Neural cell (in vitro differentiated cells): ENCODE results near the gene RPS6KA5. TPM values are rescaled to one million over a fixed set of nuclear protein-coding genes. Genes with fewer than 3 reads are reported as not detected.
"Not testable (repeated sequence)": the region's sequence is repeated elsewhere in the genome, so short reads cannot be mapped to it uniquely, and the experiment has no call there.

Experiments used
- H2AFZ ChIP-seq: fragments of 200-600, 300-800 bp; sonication (generic), shearing (Covaris generic); 2 replicates; pipeline ENCODE4 v1.6.0; 2014; ENCODE audit warnings: low read depth, mild to moderate bottlenecking, antibody characterized with exemption, low read length, moderate library complexity
- H3F3A ChIP-seq: fragments of 200-600 bp; shearing (Covaris generic); 2 replicates; pipeline ENCODE4 v1.6.1; 2016; ENCODE audit warnings: mild to moderate bottlenecking, moderate library complexity, mixed read lengths, antibody characterized with exemption, low read length; ENCODE audit not compliant: insufficient read depth, poor library complexity, severe bottlenecking
- H3K27ac ChIP-seq: fragments of 200-600, 300-800 bp; sonication (generic), shearing (Covaris generic); 2 replicates; pipeline ENCODE4 v1.5.1; 2014; ENCODE audit warnings: mild to moderate bottlenecking, low read length, moderate library complexity
- H3K27me3 ChIP-seq: fragments of 300-800, 200-600 bp; sonication (generic), shearing (Covaris generic); 2 replicates; pipeline ENCODE4 v1.6.0; 2014; ENCODE audit warnings: mild to moderate bottlenecking, low read depth, low read length, moderate library complexity; ENCODE audit not compliant: insufficient read depth
- H3K36me3 ChIP-seq: fragments of 300-800, 200-600 bp; sonication (generic), shearing (Covaris generic); 2 replicates; pipeline ENCODE4 v1.5.1; 2014; ENCODE audit warnings: mild to moderate bottlenecking, antibody characterized with exemption, low read length, moderate library complexity; ENCODE audit not compliant: insufficient read depth
- H3K4me2 ChIP-seq: fragments of 300-800, 200-600 bp; sonication (generic), shearing (Covaris generic); 2 replicates; pipeline ENCODE4 v1.6.0; 2014; ENCODE audit warnings: mild to moderate bottlenecking, low read length
- H3K4me3 ChIP-seq: fragments of 300-800, 200-600 bp; sonication (generic), shearing (Covaris generic); 2 replicates; pipeline ENCODE4 v1.5.1; 2014; ENCODE audit warnings: mild to moderate bottlenecking, low read length, moderate library complexity
- H3K79me2 ChIP-seq: fragments of 200-600 bp; shearing (Covaris generic); replicated peaks from 2 replicates; pipeline ENCODE4 v1.6.0; 2014; ENCODE audit warnings: mild to moderate bottlenecking, low read length, moderate library complexity; ENCODE audit not compliant: insufficient read depth
- H3K9ac ChIP-seq: fragments of 300-800, 200-600 bp; sonication (generic), shearing (Covaris generic); 2 replicates; pipeline ENCODE4 v1.6.1; 2016; ENCODE audit warnings: mild to moderate bottlenecking, low read length, mixed read lengths
- H3K9me2 ChIP-seq: fragments of 200-600 bp; shearing (Covaris generic); 2 replicates; pipeline ENCODE4 v1.6.1; 2016; ENCODE audit warnings: mild to moderate bottlenecking, low read length, mixed read lengths; ENCODE audit not compliant: insufficient read depth
- H3K9me3 ChIP-seq: fragments of 200-600, 300-800 bp; sonication (generic), shearing (Covaris generic); 2 replicates; pipeline ENCODE4 v1.6.1; 2016; ENCODE audit warnings: mild to moderate bottlenecking, mixed run types, low read length, moderate library complexity, mixed read lengths
- H4K20me1 ChIP-seq: fragments of 200-600 bp; shearing (Covaris generic); 2 replicates; pipeline ENCODE4 v1.6.1; 2016; ENCODE audit warnings: mild to moderate bottlenecking, mixed run types; ENCODE audit not compliant: insufficient read depth
- EP300 ChIP-seq: fragments of 450-650 bp; conservative IDR thresholded peaks from 2 replicates; pipeline ENCODE4 v1.6.1; 2014; ENCODE audit warnings: antibody characterized with exemption, mild to moderate bottlenecking, moderate library complexity; ENCODE audit not compliant: poor library complexity, severe bottlenecking
- EZH2 ChIP-seq: fragments of 200-600, 300-800 bp; shearing (Covaris generic), sonication (generic); IDR thresholded peaks from 2 replicates; pipeline ENCODE4 v1.6.1; 2014; ENCODE audit warnings: antibody characterized with exemption, low read length, borderline replicate concordance, mild to moderate bottlenecking; ENCODE audit not compliant: insufficient read depth, poor library complexity, severe bottlenecking
- MXI1 ChIP-seq: fragments of 450-650 bp; conservative IDR thresholded peaks from 2 replicates; pipeline ENCODE4 v1.6.1; 2014; ENCODE audit warnings: antibody characterized with exemption, mild to moderate bottlenecking; ENCODE audit not compliant: poor library complexity, severe bottlenecking
- POLR2AphosphoS5 ChIP-seq: IDR thresholded peaks from 2 replicates; pipeline ENCODE4 v1.6.1; 2012
- RAD21 ChIP-seq: fragments of 450-650 bp; conservative IDR thresholded peaks from 2 replicates; pipeline ENCODE4 v1.6.1; 2014; ENCODE audit warnings: antibody characterized with exemption, mild to moderate bottlenecking, moderate library complexity
- SMC3 ChIP-seq: fragments of 450-650 bp; conservative IDR thresholded peaks from 2 replicates; pipeline ENCODE4 v1.6.1; 2014; ENCODE audit warnings: antibody characterized with exemption, mild to moderate bottlenecking, moderate library complexity; ENCODE audit not compliant: poor library complexity
- TAF1 ChIP-seq: IDR thresholded peaks from 2 replicates; pipeline ENCODE4 v1.6.1; 2012; ENCODE audit warnings: low read depth
- polyA plus RNA-seq: library from polyadenylated mRNA; depleted of rRNA; stranded (reverse); fragments of >200 nt; gene quantifications from 2 replicates; pipeline ENCODE4 v1.2.3, GENCODE V29; 2014
- TF ChIP-seq, protein P1 (sequence below): fragments of 450-650 bp; IDR thresholded peaks from 2 replicates; pipeline ENCODE4 v1.5.1; 2014; ENCODE audit warnings: antibody characterized with exemption, mild to moderate bottlenecking, moderate library complexity; ENCODE audit not compliant: poor library complexity, severe bottlenecking
- TF ChIP-seq, protein P2 (sequence below): IDR thresholded peaks from 2 replicates; pipeline ENCODE4 v1.6.1; 2012; ENCODE audit warnings: borderline replicate concordance

Gene RPS6KA5
- polyA plus RNA-seq, 1 donor from 2014 or later: 6.3 TPM

DNA sequence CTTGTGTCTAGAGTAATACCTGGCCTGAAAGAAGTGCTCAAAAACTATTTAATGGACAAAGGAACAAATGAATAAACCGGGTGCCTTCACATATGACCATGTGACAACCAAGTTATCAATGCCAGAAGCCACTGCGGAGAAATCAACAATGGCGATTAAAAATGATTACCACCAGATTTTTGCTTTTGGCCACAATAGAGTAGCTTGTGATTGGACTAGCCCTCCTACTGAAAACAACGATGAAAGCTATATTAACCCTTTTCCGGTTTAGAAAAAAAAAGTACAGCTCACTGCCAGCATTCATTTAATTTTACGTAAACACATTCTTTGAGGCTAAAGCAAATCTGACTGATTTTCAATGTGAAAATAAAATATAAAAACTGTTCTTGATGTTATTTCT is 202.6 kb downstream of the RPS6KA5 start:
- Histone ChIP-seq H3K36me3 (no peaks in the 10 kb centered on the region), H3K9me2 (no peaks in the 10 kb centered on the region), H3F3A (no peaks in the 10 kb centered on the region), H2AFZ (no peak overlapping the region), H3K4me2 (no peak overlapping the region), H3K27me3 (no peaks in the 10 kb centered on the region), H3K9me3 (no peaks in the 10 kb centered on the region), H3K9ac (no peak overlapping the region), H4K20me1 (no peaks in the 10 kb centered on the region), H3K4me3 (no peak overlapping the region), H3K79me2 (no peaks in the 10 kb centered on the region), H3K27ac (no peak overlapping the region)
- TF ChIP-seq EP300 (no peak), SMC3 (no peak), EZH2 (no peak)

DNA sequence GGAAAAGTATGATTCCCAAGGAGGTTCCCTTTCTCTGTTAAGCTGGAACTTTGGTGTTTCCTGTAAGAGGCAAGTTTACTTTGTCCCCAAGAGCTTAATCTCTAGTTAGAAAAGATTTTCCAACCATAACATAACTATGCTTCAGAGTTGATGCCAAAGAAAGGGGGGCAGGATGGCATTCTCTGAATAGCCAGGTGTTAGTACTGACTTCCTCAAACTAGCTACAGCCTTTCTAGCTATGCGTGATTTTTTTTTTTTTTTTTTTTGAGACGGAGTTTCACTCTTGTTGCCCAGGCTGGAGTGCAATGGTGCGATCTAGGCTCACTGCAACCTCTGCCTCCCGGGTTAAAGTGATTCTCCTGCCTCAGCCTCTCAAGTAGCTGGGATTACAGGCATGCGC is 204.3 kb downstream of the RPS6KA5 start:
- not testable (repeated sequence) for H3K9me2 ChIP-seq, H3K36me3 ChIP-seq, H3K27ac ChIP-seq, H2AFZ ChIP-seq, H3F3A ChIP-seq, H3K79me2 ChIP-seq, H3K27me3 ChIP-seq, H3K4me3 ChIP-seq, H3K9me3 ChIP-seq, H3K4me2 ChIP-seq, H4K20me1 ChIP-seq, H3K9ac ChIP-seq

DNA sequence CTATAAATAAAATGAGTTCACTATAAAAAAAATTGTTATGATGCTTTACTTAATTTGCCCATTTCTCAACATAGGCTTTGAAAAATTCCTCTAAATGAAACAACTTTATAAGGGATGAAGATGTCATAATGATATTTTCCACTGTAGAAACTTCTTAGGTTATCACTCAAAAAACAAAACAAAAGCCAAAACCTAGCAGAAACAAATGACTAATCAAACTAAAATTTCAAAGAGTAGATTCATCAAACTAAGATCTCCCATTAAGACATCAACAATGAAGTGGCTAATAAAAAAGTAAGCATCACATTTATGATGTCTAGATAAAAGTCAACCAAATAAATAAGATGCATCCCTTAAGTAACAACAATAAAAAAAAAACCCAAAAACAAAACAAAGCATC is 207.3 kb downstream of the RPS6KA5 start:
- Histone ChIP-seq H3K9ac (no peak overlapping the region), H3K36me3 (no peaks in the 10 kb centered on the region), H3K27ac (no peak overlapping the region), H3K9me2 (no peaks in the 10 kb centered on the region), H3K27me3 (no peaks in the 10 kb centered on the region), H4K20me1 (no peaks in the 10 kb centered on the region), H2AFZ (no peak overlapping the region), H3K79me2 (no peaks in the 10 kb centered on the region), H3K9me3 (no peaks in the 10 kb centered on the region), H3K4me3 (no peak overlapping the region), H3K4me2 (no peak overlapping the region), H3F3A (no peaks in the 10 kb centered on the region)
- TF ChIP-seq, protein P1, sequence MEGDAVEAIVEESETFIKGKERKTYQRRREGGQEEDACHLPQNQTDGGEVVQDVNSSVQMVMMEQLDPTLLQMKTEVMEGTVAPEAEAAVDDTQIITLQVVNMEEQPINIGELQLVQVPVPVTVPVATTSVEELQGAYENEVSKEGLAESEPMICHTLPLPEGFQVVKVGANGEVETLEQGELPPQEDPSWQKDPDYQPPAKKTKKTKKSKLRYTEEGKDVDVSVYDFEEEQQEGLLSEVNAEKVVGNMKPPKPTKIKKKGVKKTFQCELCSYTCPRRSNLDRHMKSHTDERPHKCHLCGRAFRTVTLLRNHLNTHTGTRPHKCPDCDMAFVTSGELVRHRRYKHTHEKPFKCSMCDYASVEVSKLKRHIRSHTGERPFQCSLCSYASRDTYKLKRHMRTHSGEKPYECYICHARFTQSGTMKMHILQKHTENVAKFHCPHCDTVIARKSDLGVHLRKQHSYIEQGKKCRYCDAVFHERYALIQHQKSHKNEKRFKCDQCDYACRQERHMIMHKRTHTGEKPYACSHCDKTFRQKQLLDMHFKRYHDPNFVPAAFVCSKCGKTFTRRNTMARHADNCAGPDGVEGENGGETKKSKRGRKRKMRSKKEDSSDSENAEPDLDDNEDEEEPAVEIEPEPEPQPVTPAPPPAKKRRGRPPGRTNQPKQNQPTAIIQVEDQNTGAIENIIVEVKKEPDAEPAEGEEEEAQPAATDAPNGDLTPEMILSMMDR: no peak
- TF ChIP-seq MXI1: no peak
- TF ChIP-seq SMC3: no peak
- TF ChIP-seq, protein P2, sequence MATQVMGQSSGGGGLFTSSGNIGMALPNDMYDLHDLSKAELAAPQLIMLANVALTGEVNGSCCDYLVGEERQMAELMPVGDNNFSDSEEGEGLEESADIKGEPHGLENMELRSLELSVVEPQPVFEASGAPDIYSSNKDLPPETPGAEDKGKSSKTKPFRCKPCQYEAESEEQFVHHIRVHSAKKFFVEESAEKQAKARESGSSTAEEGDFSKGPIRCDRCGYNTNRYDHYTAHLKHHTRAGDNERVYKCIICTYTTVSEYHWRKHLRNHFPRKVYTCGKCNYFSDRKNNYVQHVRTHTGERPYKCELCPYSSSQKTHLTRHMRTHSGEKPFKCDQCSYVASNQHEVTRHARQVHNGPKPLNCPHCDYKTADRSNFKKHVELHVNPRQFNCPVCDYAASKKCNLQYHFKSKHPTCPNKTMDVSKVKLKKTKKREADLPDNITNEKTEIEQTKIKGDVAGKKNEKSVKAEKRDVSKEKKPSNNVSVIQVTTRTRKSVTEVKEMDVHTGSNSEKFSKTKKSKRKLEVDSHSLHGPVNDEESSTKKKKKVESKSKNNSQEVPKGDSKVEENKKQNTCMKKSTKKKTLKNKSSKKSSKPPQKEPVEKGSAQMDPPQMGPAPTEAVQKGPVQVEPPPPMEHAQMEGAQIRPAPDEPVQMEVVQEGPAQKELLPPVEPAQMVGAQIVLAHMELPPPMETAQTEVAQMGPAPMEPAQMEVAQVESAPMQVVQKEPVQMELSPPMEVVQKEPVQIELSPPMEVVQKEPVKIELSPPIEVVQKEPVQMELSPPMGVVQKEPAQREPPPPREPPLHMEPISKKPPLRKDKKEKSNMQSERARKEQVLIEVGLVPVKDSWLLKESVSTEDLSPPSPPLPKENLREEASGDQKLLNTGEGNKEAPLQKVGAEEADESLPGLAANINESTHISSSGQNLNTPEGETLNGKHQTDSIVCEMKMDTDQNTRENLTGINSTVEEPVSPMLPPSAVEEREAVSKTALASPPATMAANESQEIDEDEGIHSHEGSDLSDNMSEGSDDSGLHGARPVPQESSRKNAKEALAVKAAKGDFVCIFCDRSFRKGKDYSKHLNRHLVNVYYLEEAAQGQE: no peak
- TF ChIP-seq RAD21: no peak
- TF ChIP-seq POLR2AphosphoS5: no peak
- no peak for TF ChIP-seq TAF1
- TF ChIP-seq EZH2: no peak
- no peak for TF ChIP-seq EP300
